ENCODE data around the gene GNGT2.
A peak's percentile ranks its signal among the peaks of the same experiment; 100 is the strongest.

Gene GNGT2

GRCh38 chr17:49229805-49230600, 19.6 kb upstream of the GNGT2 start:
- TF ChIP-seq CTCF (IDR thresholded peaks at IDR 0.05; ENCODE audit: low read depth, low read length) = no peak
- DNase-seq (ENCODE audit: extremely low read depth, low read depth) = no peak

GRCh38 chr17:49229076-49229804, 18.9 kb upstream of the GNGT2 start:
- DNase-seq (ENCODE audit: extremely low read depth, low read depth) = no peak
- no peak for TF ChIP-seq CTCF (IDR thresholded peaks at IDR 0.05; ENCODE audit: low read depth, low read length)

DNA sequence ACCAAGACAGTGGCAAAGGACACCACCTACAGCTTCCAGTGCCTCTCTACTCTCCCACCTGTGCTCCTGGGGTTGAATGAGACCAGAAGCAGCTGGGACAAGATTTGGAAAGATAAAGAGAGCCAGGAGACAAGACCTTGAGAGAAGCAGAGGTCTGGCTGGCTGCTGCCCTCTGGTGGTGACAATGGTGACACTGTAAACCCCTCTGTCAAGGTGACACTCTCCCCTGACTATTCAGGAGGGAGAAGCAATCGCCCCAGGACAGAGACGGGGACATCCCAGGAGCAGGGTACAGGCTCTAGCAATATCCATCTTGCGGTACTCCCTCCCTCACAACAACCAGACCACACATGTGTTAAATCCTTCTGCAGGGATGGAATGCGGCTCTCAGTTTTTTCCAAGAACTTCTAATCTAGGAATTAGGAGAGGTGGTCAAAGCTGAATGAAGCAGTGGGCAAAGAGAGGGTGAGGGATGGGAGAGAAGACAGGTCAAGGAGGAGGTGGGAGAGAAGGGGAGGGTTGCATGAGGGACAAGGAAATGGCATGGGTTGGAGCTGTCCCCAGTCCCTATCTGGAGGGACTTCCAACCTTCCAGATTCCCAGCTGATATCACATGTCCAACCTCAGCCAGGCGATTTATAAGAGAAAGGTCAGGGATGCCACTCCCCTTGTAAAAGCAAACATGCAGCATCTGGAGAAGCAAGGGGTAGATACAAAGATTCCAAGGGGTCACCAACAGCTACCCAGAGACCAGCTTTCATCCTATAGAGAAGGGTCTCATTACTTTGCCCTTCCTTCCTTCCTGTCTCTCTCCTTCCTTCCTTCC, 17.3 kb upstream of the GNGT2 start:
- DNase-seq (ENCODE audit: extremely low read depth, low read depth) = peak; percentile 27
- TF ChIP-seq CTCF (IDR thresholded peaks at IDR 0.05; ENCODE audit: low read depth, low read length) = peak; percentile 84

GRCh38 chr17:49226771-49227435, 16.5 kb upstream of the GNGT2 start:
- no peak for TF ChIP-seq CTCF (IDR thresholded peaks at IDR 0.05; ENCODE audit: low read depth, low read length)

DNA sequence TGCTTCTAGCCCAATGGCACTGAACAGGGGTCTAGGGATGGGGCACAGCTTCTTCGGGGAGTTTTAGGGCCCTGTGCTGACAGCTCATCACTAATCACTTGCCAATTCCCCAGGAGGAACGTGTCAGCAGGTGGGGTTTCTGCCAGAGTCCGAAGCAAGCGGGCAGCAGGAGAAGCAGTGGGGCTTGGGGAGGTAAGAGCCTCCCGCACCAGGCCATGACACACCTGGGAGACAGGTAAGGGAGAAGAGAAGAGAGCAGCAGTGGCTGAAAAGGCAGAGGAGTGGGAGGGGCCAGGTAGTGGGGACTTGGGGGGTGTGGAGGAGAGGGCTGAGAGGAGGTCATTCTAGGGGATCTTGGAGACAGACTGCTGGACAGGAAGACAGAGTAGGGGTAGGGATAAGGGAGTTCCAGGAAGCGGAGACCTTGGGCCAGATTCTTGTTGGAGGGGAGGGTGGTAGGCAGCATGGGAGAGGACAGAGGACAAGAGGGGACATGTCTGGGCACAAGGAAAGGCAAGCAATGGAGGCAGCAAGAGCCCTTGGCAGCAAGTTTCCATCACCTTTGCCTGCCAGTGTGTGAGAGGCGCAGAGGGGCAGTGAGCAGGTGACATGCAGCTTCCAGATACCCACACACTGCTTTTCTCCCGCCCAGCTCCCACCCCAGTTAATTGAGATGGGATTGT, 15.3 kb upstream of the GNGT2 start:
- no peak for TF ChIP-seq CTCF (IDR thresholded peaks at IDR 0.05; ENCODE audit: low read depth, low read length)
- DNase-seq (ENCODE audit: extremely low read depth, low read depth) = no peak

More at GRCh38 chr17:49226771-49227435, 16.5 kb upstream of the GNGT2 start:
- DNase-seq (ENCODE audit: extremely low read depth, low read depth) = no peak

- no peak for DNase-seq (ENCODE audit: extremely low read depth, low read depth)
- no peak for TF ChIP-seq CTCF (IDR thresholded peaks at IDR 0.05; ENCODE audit: low read depth, low read length)
Measured at GRCh38 chr17:49224997-49225337, 14.6 kb upstream of the GNGT2 start.
